Kasumi-1 (cell line): Measurements from ENCODE around the gene TTLL9.
"Not testable (repeated sequence)": the region's sequence is repeated elsewhere in the genome, so short reads cannot be mapped to it uniquely, and the experiment has no call there.

ENCODE experiments used
- DNase-seq, 2 experiments: peaks; one replicate each; lab custom pipeline; 2025; lab: John Stamatoyannopoulos, UW

The TTLL9 gene, protein sequence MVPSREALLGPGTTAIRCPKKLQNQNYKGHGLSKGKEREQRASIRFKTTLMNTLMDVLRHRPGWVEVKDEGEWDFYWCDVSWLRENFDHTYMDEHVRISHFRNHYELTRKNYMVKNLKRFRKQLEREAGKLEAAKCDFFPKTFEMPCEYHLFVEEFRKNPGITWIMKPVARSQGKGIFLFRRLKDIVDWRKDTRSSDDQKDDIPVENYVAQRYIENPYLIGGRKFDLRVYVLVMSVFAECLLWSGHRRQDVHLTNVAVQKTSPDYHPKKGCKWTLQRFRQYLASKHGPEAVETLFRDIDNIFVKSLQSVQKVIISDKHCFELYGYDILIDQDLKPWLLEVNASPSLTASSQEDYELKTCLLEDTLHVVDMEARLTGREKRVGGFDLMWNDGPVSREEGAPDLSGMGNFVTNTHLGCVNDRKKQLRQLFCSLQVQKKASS

DNA sequence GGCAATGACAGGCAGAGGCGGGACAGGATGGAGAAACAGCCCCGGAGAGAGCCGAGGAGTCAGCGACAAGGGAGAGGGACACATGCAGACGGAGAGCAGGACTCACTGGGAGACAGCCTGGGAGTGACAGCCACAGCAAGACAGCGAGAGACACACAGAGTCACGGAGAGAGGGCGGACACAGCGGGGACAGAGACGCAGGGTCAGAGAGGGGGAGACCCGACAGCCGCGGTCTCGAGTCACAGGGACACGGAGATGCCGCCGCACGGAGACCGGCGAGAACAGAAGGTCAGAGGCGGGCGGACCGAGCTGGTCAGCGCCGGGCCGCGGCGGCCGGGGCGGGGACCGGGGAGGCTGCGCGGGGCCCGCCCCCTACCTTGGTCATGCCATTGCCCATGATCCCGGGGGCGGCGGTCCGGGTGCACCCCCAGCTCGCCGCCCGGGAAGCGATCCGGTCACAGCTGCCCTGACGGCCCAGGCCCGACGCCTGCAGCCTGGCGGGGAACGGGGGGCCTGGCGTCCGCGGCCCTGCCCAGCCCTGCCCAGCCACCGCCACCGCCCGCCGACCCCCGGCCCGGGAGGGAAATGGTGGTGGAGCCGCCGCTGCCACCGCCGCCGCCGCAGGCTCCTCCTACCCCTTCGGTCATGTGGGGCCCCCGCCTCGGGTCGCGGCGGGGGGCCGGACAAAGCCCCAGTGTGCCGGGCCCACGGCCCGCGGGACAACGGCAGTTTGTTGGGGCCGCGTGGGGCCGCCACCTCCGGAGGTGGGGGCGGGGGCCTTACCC lies at the start of gene TTLL9, which contains the start of gene DUSP15:
Gene TTLL9, plus strand, starts transcription at position 693 of the 784 bp plus-strand sequence. CDS start 493 bp downstream, outside the sequence.
Gene DUSP15, minus strand, starts transcription at position 586 of the 784 bp plus-strand sequence. Its CDS starts 190 bp downstream, at position 396.
- DNase-seq = no peak

DNA sequence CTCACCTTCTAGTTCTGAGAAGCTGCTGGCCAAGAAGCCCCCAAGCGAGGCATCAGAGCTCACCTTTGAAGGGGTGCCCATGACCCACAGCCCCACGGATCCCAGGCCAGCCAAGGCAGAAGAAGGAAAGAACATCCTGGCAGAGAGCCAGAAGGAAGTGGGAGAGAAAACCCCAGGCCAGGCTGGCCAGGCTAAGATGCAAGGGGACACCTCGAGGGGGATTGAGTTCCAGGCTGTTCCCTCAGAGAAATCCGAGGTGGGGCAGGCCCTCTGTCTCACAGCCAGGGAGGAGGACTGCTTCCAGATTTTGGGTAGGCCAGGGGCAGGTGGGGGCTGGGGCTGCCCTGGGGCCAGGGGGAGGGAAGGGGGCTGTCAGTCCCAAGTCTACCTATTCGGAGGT lies 49.0 kb upstream of the TTLL9 start:
- DNase-seq = no peak

DNA sequence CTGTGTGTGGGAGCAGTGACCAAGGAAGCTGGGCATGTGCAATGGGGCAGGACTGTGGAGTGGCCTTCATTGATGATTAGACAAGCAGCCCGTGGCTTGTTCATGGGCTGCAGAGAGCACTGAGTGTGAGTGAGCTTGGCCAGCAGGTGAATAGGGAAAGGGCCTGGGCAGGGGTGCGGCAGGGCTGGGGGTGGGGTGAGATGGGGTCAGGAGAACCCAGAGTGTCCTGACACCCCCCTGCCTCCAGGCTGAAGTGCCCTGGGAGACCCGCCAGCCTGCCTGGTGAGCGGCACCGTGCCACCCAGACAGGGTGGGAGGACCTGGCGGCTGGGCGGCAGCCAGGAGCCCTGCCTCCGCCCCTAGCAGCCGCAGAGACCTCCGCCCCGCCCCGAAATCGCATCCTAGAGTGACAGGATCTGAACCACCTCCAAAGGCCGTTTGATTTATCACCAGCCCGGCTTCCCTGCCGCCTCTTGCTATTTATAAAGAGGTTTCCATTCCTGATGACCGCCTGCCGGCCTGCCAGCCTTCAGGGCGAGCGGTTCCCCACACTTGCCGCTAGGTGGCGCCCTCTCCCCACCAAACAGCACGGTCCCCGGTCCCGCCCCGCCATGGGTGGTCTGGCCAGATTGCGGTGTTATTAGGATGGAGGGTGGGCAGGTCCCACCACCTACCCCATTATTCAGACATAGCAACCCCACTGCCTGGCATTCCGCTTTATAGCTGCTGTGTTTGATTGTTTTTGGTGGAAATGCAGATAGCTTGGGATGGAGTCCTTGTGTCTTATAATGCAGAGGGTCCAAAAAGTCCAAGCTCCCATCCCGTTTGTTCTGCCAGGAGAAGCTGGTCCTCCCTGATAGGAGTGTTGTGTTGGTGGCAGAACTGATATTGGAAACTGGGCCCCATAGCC lies 47.8 kb upstream of the TTLL9 start:
- peak; percentile 38 to 50 for DNase-seq

- DNase-seq = peak in 1 of 2 experiments; percentile 5
Measured at GRCh38 chr20:31823360-31824124, 46.9 kb upstream of the TTLL9 start.

GRCh38 chr20:31824125-31824485 lies 46.3 kb upstream of the TTLL9 start:
- no peak for DNase-seq

DNA sequence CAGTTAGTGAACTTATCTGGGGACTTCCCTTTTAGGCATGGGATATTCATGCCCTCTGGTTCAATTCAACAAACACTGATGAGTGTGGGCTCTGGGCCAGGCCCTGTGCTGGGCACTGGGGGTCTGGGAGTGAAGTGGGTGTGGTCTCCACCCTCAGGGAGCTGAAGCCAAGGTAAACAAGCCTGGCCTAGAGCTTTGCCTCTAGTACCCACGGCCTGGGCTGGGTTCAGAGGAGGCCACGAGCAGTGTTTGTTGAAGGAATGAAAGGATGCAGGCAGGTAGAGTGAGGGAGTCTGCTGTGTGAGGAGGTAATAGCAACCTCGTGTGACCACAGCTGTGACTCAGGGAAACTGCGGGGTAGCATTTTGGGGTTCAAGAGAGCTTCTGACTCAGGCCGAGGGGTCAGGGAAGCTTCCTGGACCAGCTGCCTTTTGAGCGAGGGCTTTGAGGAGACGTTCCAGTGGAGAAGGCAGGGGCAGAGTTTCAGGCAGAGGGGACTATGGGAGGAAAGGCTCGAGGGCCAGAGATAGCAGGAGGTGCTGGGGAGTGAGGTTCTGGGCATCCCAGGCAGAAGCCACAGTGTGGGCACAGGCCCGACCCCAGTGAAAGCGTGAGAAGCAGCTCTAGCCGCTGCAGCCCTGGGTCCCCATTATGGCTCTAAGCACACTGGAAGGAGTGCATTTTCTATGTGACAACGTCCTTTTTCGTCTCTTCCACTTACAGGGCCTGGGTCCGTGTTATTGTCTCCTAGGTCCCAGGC lies 45.7 kb upstream of the TTLL9 start:
- DNase-seq = no peak

DNA sequence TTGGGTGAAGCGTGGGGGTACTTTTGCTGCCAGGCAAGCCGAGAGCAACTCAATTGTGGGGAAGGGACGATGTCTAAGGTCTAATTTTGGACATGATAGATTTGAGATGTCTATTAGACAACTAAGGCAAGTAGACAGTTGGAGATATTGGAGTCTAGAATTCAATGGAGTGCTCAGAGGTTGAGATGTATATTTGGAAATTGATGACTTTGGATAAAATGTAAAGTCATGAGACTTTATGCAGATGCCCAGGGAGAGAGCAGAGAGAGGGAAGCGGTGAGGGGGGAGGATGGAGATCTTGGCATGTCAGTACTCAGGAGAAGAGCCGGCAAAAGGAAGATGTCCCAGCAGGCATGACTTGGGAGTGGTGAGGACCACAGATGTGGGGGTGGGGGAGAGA lies 44.4 kb upstream of the TTLL9 start:
- DNase-seq = no peak

- DNase-seq = no peak
Measured at GRCh38 chr20:31827059-31827458, 43.4 kb upstream of the TTLL9 start.

GRCh38 chr20:31828016-31828415 lies 42.4 kb upstream of the TTLL9 start:
- DNase-seq = not testable (repeated sequence)

DNA sequence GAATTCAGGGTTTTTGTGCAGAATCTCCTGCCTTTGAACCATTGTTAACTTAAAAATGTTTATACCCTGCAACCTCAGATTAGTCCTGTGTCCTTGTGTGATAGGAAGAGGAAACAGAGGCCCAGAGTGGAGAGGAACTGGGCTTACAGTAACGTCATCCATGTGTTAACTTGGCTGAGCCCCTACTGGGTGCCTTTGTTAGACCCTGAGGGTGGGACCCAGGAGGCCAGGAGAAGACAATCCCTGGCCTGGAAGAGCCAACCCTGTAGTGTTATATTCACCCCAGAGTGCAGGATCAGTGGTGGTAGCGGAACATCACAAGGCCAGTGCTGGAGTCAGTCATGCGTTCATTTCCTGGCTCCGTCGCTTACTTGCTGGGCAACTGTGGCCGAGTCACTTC lies 40.7 kb upstream of the TTLL9 start:
- DNase-seq = no peak

DNA sequence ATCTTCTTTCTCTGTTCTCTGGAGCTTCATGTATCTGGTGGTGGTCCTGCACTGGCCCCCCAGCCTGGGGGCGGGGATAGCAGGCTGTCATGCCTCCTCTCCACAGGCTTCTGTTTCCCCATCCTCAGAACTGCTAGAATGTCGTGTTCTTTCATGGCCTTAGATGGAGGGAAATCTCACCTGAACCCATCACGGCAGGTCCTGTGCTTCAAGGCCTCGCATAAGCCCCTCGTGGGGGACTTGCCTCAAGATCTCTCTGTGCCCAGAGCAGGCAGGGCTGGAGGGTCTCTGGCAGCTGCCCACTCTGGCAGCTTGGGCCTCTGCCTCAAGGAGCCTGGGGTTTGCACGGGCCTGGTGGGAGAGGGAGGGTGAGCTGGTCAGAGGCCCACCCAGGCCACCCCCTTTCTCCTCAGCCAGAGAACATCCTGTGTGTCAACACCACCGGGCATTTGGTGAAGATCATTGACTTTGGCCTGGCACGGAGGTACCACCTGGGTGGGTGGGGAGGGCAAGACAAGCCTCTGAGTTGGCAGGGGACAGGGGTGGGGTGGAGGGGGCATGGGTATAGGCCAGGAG lies 39.9 kb upstream of the TTLL9 start:
- DNase-seq = no peak

DNA sequence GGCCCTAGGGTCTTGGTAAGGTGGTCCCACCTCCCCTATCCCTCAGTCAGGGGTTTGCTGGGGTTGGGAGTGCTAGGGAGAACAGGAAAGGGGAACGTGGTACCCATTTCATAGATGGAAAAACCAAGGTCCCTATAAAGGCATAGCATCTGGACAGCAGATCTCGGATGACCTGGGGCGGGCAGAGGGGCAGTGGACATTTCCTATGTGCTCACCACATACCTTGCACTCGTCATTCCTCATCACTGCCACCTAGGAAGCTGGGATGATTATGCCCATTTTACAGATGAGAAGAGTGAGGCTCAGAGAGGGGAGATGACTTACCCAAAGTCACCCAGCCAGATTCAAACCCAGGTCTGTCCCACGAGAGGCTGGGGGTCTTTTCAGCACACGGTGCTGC lies 39.2 kb upstream of the TTLL9 start:
- DNase-seq = no peak

DNA sequence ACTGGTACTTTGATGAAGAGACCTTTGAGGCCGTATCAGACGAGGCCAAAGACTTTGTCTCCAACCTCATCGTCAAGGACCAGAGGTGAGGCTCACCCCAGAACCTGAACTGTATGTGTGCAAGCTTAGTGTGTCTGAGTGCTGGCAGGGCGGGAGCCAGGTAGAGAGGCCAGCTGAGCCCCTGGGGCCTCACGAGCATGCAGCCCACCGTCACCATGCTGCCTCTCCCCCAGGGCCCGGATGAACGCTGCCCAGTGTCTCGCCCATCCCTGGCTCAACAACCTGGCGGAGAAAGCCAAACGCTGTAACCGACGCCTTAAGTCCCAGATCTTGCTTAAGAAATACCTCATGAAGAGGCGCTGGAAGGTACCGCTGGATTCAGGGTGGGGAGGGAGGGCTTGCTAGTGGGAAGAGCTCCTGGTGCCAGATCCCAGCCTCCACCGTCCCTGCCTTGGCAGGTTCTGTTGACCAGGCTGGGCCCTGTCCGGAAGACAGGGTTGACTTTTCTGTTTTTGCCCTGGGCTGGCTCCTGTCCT lies 38.6 kb upstream of the TTLL9 start:
- DNase-seq = no peak

DNA sequence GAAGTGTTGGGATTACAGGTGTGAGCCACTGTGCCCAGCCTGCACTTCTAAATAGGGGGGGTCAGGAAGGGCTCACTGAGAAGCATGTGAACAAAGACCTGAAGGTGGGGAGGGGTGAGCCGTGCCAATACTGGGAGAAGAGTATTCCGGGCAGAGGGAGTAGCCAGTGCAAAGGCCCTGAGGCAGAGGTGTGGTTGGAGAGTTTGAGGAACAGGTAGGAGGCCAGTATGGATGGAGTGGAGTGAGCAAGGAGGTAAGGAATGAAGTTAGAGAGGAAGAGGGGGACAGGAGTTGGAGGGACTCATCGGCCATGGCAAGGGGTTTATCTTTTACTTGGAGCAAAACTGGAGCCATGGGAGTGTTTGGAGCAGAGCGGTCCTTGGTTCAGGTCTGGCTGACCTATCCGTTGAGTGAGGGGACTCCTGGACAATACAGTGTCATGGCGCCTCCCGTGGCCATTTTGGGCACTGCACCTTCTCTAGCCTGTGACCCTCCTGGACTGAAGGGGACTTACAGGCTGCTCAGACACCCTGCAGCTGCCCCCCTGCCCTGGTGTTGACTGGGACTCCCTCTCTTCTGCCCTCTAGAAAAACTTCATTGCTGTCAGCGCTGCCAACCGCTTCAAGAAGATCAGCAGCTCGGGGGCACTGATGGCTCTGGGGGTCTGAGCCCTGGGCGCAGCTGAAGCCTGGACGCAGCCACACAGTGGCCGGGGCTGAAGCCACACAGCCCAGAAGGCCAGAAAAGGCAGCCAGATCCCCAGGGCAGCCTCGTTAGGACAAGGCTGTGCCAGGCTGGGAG lies 37.1 kb upstream of the TTLL9 start:
- peak in 1 of 2 experiments; percentile 12 for DNase-seq

DNA sequence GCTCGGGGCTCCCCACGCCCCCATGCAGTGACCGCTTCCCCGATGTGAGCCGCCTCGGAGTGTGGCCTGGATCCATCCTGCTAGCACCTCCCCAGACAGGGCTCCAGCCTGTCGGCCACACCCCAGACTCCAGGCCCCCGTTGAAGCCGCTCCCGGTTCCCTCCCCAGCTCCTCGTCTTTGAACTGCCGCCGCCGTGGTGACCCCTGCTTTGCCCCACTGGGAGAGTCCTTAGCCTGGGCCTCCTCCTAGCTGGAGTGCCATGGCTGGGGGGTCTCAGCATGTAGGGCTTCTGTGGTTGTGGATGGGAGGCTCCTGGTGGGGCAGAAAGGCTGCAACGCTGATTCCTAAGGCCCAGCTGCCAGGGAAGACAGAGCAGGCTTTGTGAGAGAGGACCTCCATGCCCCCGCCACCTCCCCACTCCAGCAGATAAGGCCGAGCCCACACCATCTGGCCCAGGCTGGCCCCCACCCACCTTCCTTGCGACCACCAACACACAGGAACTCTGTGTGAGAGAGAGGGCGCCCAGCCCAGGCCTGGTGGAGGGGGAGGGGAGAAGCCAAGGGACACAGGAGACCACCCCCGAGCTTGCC lies 36.4 kb upstream of the TTLL9 start:
- DNase-seq = no peak

DNA sequence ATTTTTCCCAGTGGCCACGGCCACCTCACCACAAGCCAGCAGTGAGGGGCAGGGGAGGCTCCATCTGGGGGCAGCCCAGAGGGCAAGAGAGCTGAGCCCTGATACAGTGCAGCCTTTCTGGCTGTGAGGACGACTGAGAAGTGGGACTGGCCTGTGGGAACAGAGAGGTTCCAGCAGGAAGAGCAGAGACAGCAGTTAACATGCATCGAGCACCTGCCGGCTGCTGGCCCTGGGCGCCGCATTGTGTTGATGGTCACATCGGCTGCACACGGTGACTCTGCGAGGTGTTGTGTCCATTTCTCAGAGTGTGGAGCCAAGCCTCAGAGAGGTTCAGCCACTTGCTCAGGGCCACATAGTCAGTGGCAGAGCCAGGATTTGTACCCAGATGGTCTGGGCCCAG lies 34.9 kb upstream of the TTLL9 start:
- DNase-seq = no peak

- peak; percentile 20 to 27 for DNase-seq
Measured at GRCh38 chr20:31835977-31836852, 34.2 kb upstream of the TTLL9 start.
